ENCODE results near the gene CYP3A4. TPM values are rescaled to one million over a fixed set of nuclear protein-coding genes. Genes with fewer than 3 reads are reported as not detected.
"Not testable (repeated sequence)": the region's sequence is repeated elsewhere in the genome, so short reads cannot be mapped to it uniquely, and the experiment has no call there.

CYP3A4 gene
- total RNA-seq, 1 donor, result not detected

- no peak for DNase-seq (ENCODE audit: low read depth)
- no peak overlapping the region for H3K4me3 ChIP-seq (ENCODE audit: low read depth, low read length)
- no peak for TF ChIP-seq CTCF (IDR thresholded peaks at IDR 0.05; ENCODE audit: insufficient read depth, low read length)
Observed at GRCh38 chr7:99755085-99755484, 28.9 kb downstream of the CYP3A4 start.

GRCh38 chr7:99752356-99752755 lies 31.6 kb downstream of the CYP3A4 start:
- H3K4me3 ChIP-seq (ENCODE audit: low read depth, low read length), result no peak overlapping the region
- DNase-seq (ENCODE audit: low read depth), result no peak
- no peak for TF ChIP-seq CTCF (IDR thresholded peaks at IDR 0.05; ENCODE audit: insufficient read depth, low read length)

GRCh38 chr7:99751322-99752052 lies 32.5 kb downstream of the CYP3A4 start:
- not testable (repeated sequence) for DNase-seq (ENCODE audit: low read depth); H3K4me3 ChIP-seq (ENCODE audit: low read depth, low read length)

GRCh38 chr7:99748846-99749579 lies 35.0 kb downstream of the CYP3A4 start:
- no peak for TF ChIP-seq CTCF (IDR thresholded peaks at IDR 0.05; ENCODE audit: insufficient read depth, low read length)
- no peak overlapping the region for H3K4me3 ChIP-seq (ENCODE audit: low read depth, low read length)

GRCh38 chr7:99746915-99747314 lies 37.1 kb downstream of the CYP3A4 start:
- H3K4me3 ChIP-seq (ENCODE audit: low read depth, low read length); DNase-seq (ENCODE audit: low read depth): not testable (repeated sequence)

More at GRCh38 chr7:99748846-99749579, 35.0 kb downstream of the CYP3A4 start:
- DNase-seq (ENCODE audit: low read depth), result no peak

- not testable (repeated sequence) for H3K4me3 ChIP-seq (ENCODE audit: low read depth, low read length); DNase-seq (ENCODE audit: low read depth)
Observed at GRCh38 chr7:99745395-99745794, 38.6 kb downstream of the CYP3A4 start.

GRCh38 chr7:99742737-99743394 lies 41.1 kb downstream of the CYP3A4 start:
- no peak for DNase-seq (ENCODE audit: low read depth)
- H3K4me3 ChIP-seq (ENCODE audit: low read depth, low read length), result no peak overlapping the region
- no peak for TF ChIP-seq CTCF (IDR thresholded peaks at IDR 0.05; ENCODE audit: insufficient read depth, low read length)

GRCh38 chr7:99741441-99741795 lies 42.6 kb downstream of the CYP3A4 start:
- TF ChIP-seq CTCF (IDR thresholded peaks at IDR 0.05; ENCODE audit: insufficient read depth, low read length), result no peak
- no peak for DNase-seq (ENCODE audit: low read depth)
- no peak overlapping the region for H3K4me3 ChIP-seq (ENCODE audit: low read depth, low read length)

Measured in fibroblast of the aortic adventitia (primary cell).